Amniotic stem cell (primary cell): ENCODE data around the gene AUNIP.

ENCODE experiments used
- DNase-seq: peaks from one replicate; lab custom pipeline; 2025; lab: John Stamatoyannopoulos, UW

Gene AUNIP

DNA sequence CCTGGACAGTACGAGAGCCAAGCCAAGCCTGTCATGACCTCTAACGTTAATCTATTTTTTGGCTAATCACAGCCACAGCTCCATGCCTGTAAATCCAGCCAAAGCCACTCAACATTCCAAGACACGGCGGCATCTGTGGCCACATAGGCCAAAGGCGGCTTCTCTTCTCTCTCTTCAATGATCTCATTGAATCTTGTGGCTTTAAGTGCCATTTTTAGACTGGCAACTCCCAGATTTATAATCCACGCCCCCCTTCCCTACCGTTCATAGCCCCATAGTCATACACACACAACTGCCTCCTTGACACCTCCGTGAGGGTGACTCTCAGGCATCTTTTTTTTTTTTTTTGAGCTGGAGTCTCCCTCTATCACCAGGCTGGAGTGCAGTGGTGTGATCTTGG is 64.9 kb downstream of the AUNIP start:
- no peak for DNase-seq

DNA sequence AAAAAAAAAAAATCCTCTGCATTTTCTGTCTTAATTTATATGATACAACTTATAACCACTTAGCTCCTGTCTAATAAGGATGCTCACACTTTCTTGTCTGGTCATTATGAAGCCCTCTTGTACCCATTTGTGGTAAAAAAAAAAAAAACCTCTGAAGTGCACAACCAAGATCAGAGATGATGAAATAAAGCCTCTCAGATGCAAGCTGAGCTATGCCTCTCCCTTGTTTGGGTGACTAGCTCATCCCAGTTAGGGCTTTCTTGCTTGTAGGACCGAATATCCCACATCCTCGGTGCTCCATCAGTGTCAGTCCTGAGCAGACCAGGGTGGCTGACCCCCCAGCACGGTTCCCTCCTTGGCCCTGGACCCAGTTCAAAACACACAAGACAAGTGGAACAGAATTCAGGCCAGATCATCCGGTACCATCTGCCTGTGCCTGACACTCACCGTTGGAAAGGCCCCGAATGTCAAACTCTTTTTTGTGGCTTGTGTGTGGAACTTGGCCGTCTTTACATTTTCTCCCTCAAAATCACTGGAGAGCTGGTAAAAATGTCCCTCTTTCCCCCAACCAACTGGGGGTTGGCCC is 65.6 kb downstream of the AUNIP start:
- no peak for DNase-seq

DNA sequence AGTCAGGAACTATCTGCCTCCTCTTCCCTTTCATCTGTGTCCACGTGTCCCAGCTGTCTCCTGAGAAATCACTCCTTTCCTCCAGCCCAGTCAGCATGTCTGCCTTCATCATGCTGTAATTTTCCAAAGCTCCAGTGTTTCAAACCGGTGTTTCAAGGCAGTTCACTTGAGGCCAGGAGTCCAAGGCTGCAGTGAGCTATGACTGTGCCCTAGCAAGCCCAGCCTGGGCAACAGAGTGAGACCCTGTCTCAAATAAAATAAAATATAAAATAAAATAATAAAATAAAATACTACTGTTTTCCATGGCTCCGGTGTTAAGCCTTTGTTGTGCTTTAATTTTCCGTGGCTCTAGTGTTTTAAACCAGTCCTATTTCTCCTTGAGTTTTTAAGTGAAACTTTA is 67.1 kb downstream of the AUNIP start:
- no peak for DNase-seq

DNA sequence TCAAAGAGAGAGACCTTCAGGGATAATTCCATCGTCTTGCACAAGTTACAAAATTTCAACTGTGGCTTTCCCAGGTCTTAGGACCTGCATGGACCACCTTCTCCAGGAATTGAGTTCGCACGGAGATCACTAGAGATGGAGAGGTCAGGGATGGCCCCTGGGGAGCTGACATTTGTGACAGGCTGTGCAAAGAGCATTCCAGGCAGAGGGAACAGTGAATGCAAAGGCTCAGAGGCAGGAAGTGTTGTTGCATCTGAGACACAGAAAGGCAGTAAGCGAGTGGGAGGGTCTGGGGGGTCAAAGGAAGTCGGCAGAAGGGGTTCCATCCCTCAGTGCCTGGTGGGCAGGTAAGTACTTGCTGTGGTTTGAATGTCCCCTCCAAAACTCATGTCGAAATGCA is 68.8 kb downstream of the AUNIP start:
- DNase-seq, result no peak

DNA sequence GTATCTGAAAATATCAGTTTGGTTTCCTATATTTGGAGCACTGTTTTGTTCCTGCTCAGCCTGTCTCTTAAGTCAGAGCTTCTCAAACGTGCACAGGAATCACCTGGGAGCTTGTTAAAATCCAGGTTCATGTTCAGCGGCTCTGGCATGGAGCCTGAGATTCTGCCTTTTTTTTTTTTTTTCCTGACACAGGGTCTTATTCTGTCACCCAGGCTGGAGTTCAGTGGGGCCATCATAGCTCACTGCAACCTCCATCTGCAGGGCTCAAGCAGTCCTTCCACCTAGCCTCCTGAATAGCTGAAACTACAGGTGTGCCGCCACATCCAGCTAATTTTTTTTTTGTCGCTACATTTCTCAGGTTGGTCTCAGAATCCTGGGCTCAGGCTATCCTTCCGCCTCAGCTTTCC is 71.5 kb downstream of the AUNIP start:
- DNase-seq, result no peak

DNA sequence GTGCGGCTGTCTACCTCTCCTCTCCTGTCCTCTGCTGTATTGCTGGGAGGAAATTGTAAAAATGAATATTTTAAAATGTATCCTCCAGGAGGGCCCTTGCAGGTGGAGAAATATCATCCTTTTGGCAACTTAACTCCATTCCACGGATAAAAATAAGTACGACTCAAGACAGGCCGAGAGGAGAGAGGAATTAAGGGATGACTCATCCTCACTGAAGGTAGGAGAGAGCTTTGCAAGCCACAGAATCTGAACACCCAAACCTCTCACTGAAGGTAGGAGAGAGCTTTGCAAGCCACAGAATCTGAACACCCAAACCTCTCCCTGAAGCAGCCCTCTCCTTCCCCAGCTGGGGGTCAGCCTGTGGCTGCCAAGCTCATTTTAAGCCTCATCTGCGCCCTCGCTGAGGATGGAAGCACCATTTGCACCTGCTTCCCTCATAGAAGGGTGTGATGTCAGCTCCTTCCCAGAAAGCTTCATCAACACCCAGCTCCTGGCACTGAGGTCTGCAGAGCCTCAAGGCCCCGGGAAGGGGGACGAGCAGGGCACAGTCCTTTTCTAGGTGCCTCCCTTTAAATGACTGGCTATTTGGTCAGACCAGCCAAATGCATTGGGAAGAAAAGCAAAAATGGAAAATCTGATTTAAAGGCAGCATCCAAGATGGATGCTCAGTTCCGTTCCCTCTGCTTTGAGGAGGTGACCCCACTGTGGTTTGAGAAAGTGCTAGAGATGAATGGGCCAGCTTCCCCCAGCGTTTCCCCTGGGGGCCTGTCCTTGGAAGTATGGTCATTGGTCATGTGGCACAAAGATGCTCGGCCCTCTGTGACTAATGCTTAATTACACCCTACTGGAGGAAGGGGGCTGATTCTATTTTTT is 72.1 kb downstream of the AUNIP start:
- no peak for DNase-seq

DNA sequence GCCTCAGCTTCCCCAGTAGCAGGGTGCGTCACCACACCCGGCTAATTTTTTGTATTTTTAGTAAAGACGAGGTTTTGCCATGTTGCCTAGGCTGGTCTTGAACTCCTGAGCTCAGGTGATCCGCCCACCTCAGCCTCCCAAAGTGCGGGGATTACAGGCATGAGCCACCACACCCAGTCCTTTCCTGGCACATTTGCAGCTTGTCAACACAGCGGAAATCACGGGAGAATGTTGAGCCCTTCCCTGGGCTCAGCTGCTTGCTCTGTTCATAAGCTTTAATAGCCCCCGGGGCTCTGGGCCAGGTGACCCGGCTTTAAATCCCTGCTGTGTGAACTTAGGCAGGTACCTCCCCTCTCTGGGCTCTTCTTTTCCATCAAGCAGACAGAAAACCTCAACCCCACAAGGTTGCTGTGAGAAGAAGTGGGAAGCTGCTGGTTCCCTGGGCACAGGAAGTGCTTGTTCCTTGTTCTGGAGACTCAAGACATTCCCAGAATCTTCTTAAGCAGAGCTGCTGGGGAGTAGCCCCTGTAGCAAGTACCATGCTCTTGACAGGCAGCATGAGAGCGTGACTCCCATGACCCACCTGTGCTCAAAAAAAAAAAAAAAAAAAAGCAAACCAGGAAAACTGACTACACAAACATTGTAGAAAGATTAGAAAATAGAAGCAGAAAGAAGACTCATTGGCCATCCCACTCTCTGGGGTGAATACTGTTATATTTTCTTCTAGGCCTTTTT is 73.8 kb downstream of the AUNIP start:
- DNase-seq, result no peak

DNA sequence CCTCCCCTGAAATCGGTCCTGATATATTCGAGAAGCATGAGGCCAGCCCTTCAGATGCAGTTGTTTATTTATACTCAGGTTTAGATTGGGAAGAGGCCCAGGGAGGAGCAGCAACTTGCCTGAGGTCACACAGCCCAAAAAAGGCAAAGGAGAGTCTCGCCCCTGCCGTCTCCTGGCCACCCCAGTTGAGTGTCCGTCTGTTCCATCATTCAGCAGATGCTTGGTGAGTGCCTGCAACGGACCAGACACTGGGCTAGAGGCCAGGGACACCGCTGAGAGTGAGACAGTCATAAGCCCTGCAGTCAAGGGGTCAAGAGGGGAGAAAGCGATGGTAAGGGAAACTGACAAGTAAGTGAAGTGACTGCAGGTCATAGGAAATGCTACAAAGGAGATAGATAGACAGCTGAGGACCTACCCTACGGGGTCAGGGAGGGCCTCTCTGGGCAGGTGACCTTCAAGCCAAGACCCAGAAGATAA is 74.6 kb downstream of the AUNIP start:
- no peak for DNase-seq
